NCI-H460 (cell line): ENCODE data around the gene PDE6A. TPM values are rescaled to one million over a fixed set of nuclear protein-coding genes. Genes with fewer than 3 reads are reported as not detected.
"Not testable (repeated sequence)": the region's sequence is repeated elsewhere in the genome, so short reads cannot be mapped to it uniquely, and the experiment has no call there.

Experiments used
- DNase-seq: peaks from one replicate; pipeline ENCODE4 v3.0.0-alpha.2; 2016; ENCODE audit warnings: low read depth; ENCODE audit errors: extremely low read depth
- total RNA-seq: library from RNA; depleted of rRNA; stranded (reverse); fragments of >200 nt; shearing (Covaris generic); gene quantifications from 2 replicates; pipeline ENCODE4 v1.2.3, GENCODE V29; 2014

Gene PDE6A
- total RNA-seq, 1 experiment from 2014 or later = 0.02 TPM

- DNase-seq = no peak
Measured at GRCh38 chr5:149898811-149899210, 45.8 kb downstream of the PDE6A start.

- DNase-seq = no peak
Measured at GRCh38 chr5:149895416-149896345, 48.9 kb downstream of the PDE6A start.

GRCh38 chr5:149894237-149894636 lies 50.4 kb downstream of the PDE6A start:
- DNase-seq = no peak

GRCh38 chr5:149893403-149893931 lies 51.1 kb downstream of the PDE6A start:
- DNase-seq = no peak

- DNase-seq = no peak
Measured at GRCh38 chr5:149892594-149892993, 52.0 kb downstream of the PDE6A start.

GRCh38 chr5:149888280-149888679 lies 56.3 kb downstream of the PDE6A start:
- DNase-seq = no peak

GRCh38 chr5:149887622-149888183 lies 56.9 kb downstream of the PDE6A start:
- DNase-seq = no peak

- DNase-seq = no peak
Measured at GRCh38 chr5:149886692-149887470, 57.7 kb downstream of the PDE6A start.

- no peak for DNase-seq
Measured at GRCh38 chr5:149886060-149886459, 58.5 kb downstream of the PDE6A start.

GRCh38 chr5:149885513-149885912 lies 59.1 kb downstream of the PDE6A start:
- no peak for DNase-seq

GRCh38 chr5:149883550-149883949 lies 61.0 kb downstream of the PDE6A start:
- DNase-seq = no peak

GRCh38 chr5:149882633-149883032 lies 62.0 kb downstream of the PDE6A start:
- not testable (repeated sequence) for DNase-seq

- no peak for DNase-seq
Measured at GRCh38 chr5:149881874-149882273, 62.7 kb downstream of the PDE6A start.

GRCh38 chr5:149881069-149881622 lies 63.4 kb downstream of the PDE6A start:
- DNase-seq = no peak

- DNase-seq = not testable (repeated sequence)
Measured at GRCh38 chr5:149879593-149879992, 65.0 kb downstream of the PDE6A start.

GRCh38 chr5:149878371-149878770 lies 66.2 kb downstream of the PDE6A start:
- no peak for DNase-seq

- no peak for DNase-seq
Measured at GRCh38 chr5:149873896-149874295, 70.7 kb downstream of the PDE6A start.

- no peak for DNase-seq
Measured at GRCh38 chr5:149872351-149873040, 72.1 kb downstream of the PDE6A start.

GRCh38 chr5:149871471-149871870 lies 73.1 kb downstream of the PDE6A start:
- DNase-seq = no peak

GRCh38 chr5:149870697-149871096 lies 73.9 kb downstream of the PDE6A start:
- no peak for DNase-seq
